ENCODE results near the gene NBEA.
A peak's percentile ranks its signal among the peaks of the same experiment; 100 is the strongest.

Gene NBEA

GRCh38 chr13:35472323-35472881 is 530.3 kb downstream of the NBEA start:
- Mint-ChIP-seq H3K9me3 (no peaks in the 10 kb centered on the region), H3K27me3 (peaks cover 73% of the 10 kb centered on the region), H3K4me3 (no peak overlapping the region), H3K36me3 (ENCODE audit: low read depth) (no peaks in the 10 kb centered on the region), H3K27ac (no peak overlapping the region), H3K4me1 (ENCODE audit: low read depth) (peaks cover 35% of the 10 kb centered on the region)
- intact Hi-C loops (cut with micrococcal nuclease): no loop called here

- intact Hi-C loops (cut with micrococcal nuclease): no loop called here
- Mint-ChIP-seq H3K4me3 (no peak overlapping the region), H3K9me3 (no peaks in the 10 kb centered on the region), H3K27ac (no peak overlapping the region), H3K27me3 (peaks cover 78% of the 10 kb centered on the region), H3K36me3 (ENCODE audit: low read depth) (no peaks in the 10 kb centered on the region), H3K4me1 (ENCODE audit: low read depth) (peaks cover 35% of the 10 kb centered on the region)
Measured at GRCh38 chr13:35473206-35473775, 531.2 kb downstream of the NBEA start.

GRCh38 chr13:35473802-35474201 is 531.7 kb downstream of the NBEA start:
- intact Hi-C loops (cut with micrococcal nuclease): no loop called here
- Mint-ChIP-seq H3K4me3 (no peak overlapping the region), H3K4me1 (ENCODE audit: low read depth) (peaks cover 35% of the 10 kb centered on the region), H3K9me3 (no peaks in the 10 kb centered on the region), H3K36me3 (ENCODE audit: low read depth) (no peaks in the 10 kb centered on the region), H3K27ac (no peak overlapping the region), H3K27me3 (peaks cover 78% of the 10 kb centered on the region)

- intact Hi-C loops (cut with micrococcal nuclease): no loop called here
- H3K27ac Mint-ChIP-seq: no peak overlapping the region
Measured at GRCh38 chr13:35474496-35475211, 532.6 kb downstream of the NBEA start.

GRCh38 chr13:35475212-35475959 is 533.3 kb downstream of the NBEA start:
- Mint-ChIP-seq H3K9me3 (no peaks in the 10 kb centered on the region), H3K27me3 (peaks cover 77% of the 10 kb centered on the region), H3K27ac (no peak overlapping the region), H3K4me1 (ENCODE audit: low read depth) (peaks cover 34% of the 10 kb centered on the region), H3K4me3 (peak overlapping the region; percentile 81), H3K36me3 (ENCODE audit: low read depth) (no peaks in the 10 kb centered on the region)
- intact Hi-C loops (cut with micrococcal nuclease): no loop called here

More at GRCh38 chr13:35474496-35475211, 532.6 kb downstream of the NBEA start:
- H3K4me1 Mint-ChIP-seq (ENCODE audit: low read depth): peaks cover 35% of the 10 kb centered on the region
- no peaks in the 10 kb centered on the region for H3K36me3 Mint-ChIP-seq (ENCODE audit: low read depth)
- no peaks in the 10 kb centered on the region for H3K9me3 Mint-ChIP-seq
- H3K4me3 Mint-ChIP-seq: no peak overlapping the region
- H3K27me3 Mint-ChIP-seq: peaks cover 82% of the 10 kb centered on the region

- Mint-ChIP-seq H3K4me3 (peak within 1 kb of the TSS; percentile 81), H3K36me3 (ENCODE audit: low read depth) (no peaks in the 10 kb centered on the region), H3K27ac (no peak within 1 kb of the TSS), H3K4me1 (ENCODE audit: low read depth) (peaks cover 25% of the 10 kb centered on the region), H3K27me3 (peaks cover 73% of the 10 kb centered on the region), H3K9me3 (no peaks in the 10 kb centered on the region)
- intact Hi-C loops (cut with micrococcal nuclease): no loop called here
Measured at GRCh38 chr13:35475960-35476943, 534.2 kb downstream of the NBEA start, which contains the start of gene MAB21L1. MAB21L1 (minus strand) TSS chr13:35476689; CDS start chr13:35476138, 551 bp downstream.

- Mint-ChIP-seq H3K9me3 (no peaks in the 10 kb centered on the region), H3K27ac (no peak overlapping the region), H3K36me3 (ENCODE audit: low read depth) (no peaks in the 10 kb centered on the region), H3K4me3 (no peak overlapping the region), H3K27me3 (peaks cover 62% of the 10 kb centered on the region), H3K4me1 (ENCODE audit: low read depth) (peaks cover 24% of the 10 kb centered on the region)
- intact Hi-C loops (cut with micrococcal nuclease): no loop called here
Measured at GRCh38 chr13:35477386-35477946, 535.4 kb downstream of the NBEA start.

GRCh38 chr13:35478271-35479037 is 536.4 kb downstream of the NBEA start:
- Mint-ChIP-seq H3K27me3 (peaks cover 60% of the 10 kb centered on the region), H3K9me3 (no peaks in the 10 kb centered on the region), H3K4me3 (no peak overlapping the region), H3K4me1 (ENCODE audit: low read depth) (peaks cover 24% of the 10 kb centered on the region), H3K27ac (no peak overlapping the region), H3K36me3 (ENCODE audit: low read depth) (no peaks in the 10 kb centered on the region)
- intact Hi-C loops (cut with micrococcal nuclease): no loop called here

- no peak overlapping the region for H3K4me3 Mint-ChIP-seq
- intact Hi-C loops (cut with micrococcal nuclease): no loop called here
- peaks cover 60% of the 10 kb centered on the region for H3K27me3 Mint-ChIP-seq
- no peaks in the 10 kb centered on the region for H3K9me3 Mint-ChIP-seq
- H3K27ac Mint-ChIP-seq: no peak overlapping the region
- peaks cover 24% of the 10 kb centered on the region for H3K4me1 Mint-ChIP-seq (ENCODE audit: low read depth)
- no peaks in the 10 kb centered on the region for H3K36me3 Mint-ChIP-seq (ENCODE audit: low read depth)
Measured at GRCh38 chr13:35479038-35479492, 537.0 kb downstream of the NBEA start.

- Mint-ChIP-seq H3K36me3 (ENCODE audit: low read depth) (no peaks in the 10 kb centered on the region), H3K27ac (no peak overlapping the region), H3K4me3 (no peak overlapping the region), H3K9me3 (no peaks in the 10 kb centered on the region), H3K4me1 (ENCODE audit: low read depth) (peaks cover 21% of the 10 kb centered on the region), H3K27me3 (peaks cover 55% of the 10 kb centered on the region)
- intact Hi-C loops (cut with micrococcal nuclease): no loop called here
Measured at GRCh38 chr13:35479706-35480105, 537.6 kb downstream of the NBEA start.

- intact Hi-C loops (cut with micrococcal nuclease): no loop called here
- Mint-ChIP-seq H3K4me3 (no peak overlapping the region), H3K27ac (no peak overlapping the region), H3K4me1 (ENCODE audit: low read depth) (peaks cover 14% of the 10 kb centered on the region), H3K36me3 (ENCODE audit: low read depth) (no peaks in the 10 kb centered on the region), H3K27me3 (peaks cover 50% of the 10 kb centered on the region), H3K9me3 (no peaks in the 10 kb centered on the region)
Measured at GRCh38 chr13:35480346-35480745, 538.3 kb downstream of the NBEA start.

- no peak overlapping the region for H3K4me3 Mint-ChIP-seq
- H3K27me3 Mint-ChIP-seq: peaks cover 36% of the 10 kb centered on the region
- H3K4me1 Mint-ChIP-seq (ENCODE audit: low read depth): peaks cover under 1% of the 10 kb centered on the region
- no peaks in the 10 kb centered on the region for H3K36me3 Mint-ChIP-seq (ENCODE audit: low read depth)
- H3K9me3 Mint-ChIP-seq: no peaks in the 10 kb centered on the region
- no peak overlapping the region for H3K27ac Mint-ChIP-seq
- intact Hi-C loops (cut with micrococcal nuclease): no loop called here
Measured at GRCh38 chr13:35481777-35482176, 539.7 kb downstream of the NBEA start.

Data from dendritic cell treated with granulocyte-macrophage colony-stimulating factor and Interleukin-4, amounts not matched to agents 40 ng/mL and 50 ng/mL, for 4 days (primary cell).